ENCODE results near the gene SLC5A9. TPM values are rescaled to one million over a fixed set of nuclear protein-coding genes. Genes with fewer than 3 reads are reported as not detected.

The SLC5A9 gene
- total and polyA plus RNA-seq, 2 donors (not counting 1 experiment from before 2014, with no cell fraction given) = 0.07 TPM; not detected in 1

GRCh38 chr1:48228156-48228555 is 5.6 kb downstream of the SLC5A9 start:
- WGBS (ENCODE audit: insufficient coverage) = 92% methylated on average over 2 of the region's 5 CpGs
- ChIA-PET CTCF (interaction anchor here (0.8 kb wide), 1 partner anchor 23 kb away, joined by 3 read pairs; no protein-coding TSS in a partner anchor), POLR2A (no interaction called here)
- H3K27me3 ChIP-seq (replicated peaks in 1 of 4; ENCODE audit: control extremely low read depth in 1 of 4, control insufficient read depth in 3 of 4, insufficient read depth in 4 of 4, low read length in 3 of 4) = no peaks in the 10 kb centered on the region
- peaks cover 8% of the 10 kb centered on the region for H3K4me1 Mint-ChIP-seq
- peak overlapping the region; percentile 61 for H2AFZ ChIP-seq (ENCODE audit: insufficient read depth, low read depth, low read length, poor library complexity, severe bottlenecking)
- H3K27ac ChIP-seq (ENCODE audit: low read length in 2 of 2) = peak overlapping the region; percentile 58 to 70
- no peaks in the 10 kb centered on the region for H3K9me3 ChIP-seq (ENCODE audit: control extremely low read depth in 1 of 3, control insufficient read depth in 2 of 3, insufficient read depth in 1 of 3, low read length in 2 of 3)
- ATAC-seq (ENCODE audit: low read depth) = no peak
- no peak overlapping the region for H3K9ac ChIP-seq (ENCODE audit: low read length)
- H3K4me1 ChIP-seq (ENCODE audit: control insufficient read depth in 2 of 2, insufficient read depth in 2 of 2, low read length in 2 of 2) = peaks cover 17 to 20% of the 10 kb centered on the region in 2 donors
- no peaks in the 10 kb centered on the region for H4K20me1 ChIP-seq (ENCODE audit: control insufficient read depth, insufficient read depth, low read length, poor library complexity, severe bottlenecking)
- H3K79me2 ChIP-seq (ENCODE audit: control insufficient read depth, insufficient read depth, low read length) = no peaks in the 10 kb centered on the region
- TF ChIP-seq, protein P1, sequence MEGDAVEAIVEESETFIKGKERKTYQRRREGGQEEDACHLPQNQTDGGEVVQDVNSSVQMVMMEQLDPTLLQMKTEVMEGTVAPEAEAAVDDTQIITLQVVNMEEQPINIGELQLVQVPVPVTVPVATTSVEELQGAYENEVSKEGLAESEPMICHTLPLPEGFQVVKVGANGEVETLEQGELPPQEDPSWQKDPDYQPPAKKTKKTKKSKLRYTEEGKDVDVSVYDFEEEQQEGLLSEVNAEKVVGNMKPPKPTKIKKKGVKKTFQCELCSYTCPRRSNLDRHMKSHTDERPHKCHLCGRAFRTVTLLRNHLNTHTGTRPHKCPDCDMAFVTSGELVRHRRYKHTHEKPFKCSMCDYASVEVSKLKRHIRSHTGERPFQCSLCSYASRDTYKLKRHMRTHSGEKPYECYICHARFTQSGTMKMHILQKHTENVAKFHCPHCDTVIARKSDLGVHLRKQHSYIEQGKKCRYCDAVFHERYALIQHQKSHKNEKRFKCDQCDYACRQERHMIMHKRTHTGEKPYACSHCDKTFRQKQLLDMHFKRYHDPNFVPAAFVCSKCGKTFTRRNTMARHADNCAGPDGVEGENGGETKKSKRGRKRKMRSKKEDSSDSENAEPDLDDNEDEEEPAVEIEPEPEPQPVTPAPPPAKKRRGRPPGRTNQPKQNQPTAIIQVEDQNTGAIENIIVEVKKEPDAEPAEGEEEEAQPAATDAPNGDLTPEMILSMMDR (IDR thresholded peaks at IDR 0.05) = no peak
- no peak for TF ChIP-seq EZH2 (IDR thresholded peaks at IDR 0.05; ENCODE audit: borderline replicate concordance, insufficient read depth, low read depth, low read length, poor library complexity, severe bottlenecking)
- H3K4me2 ChIP-seq (replicated peaks; ENCODE audit: low read depth, low read length, poor library complexity, severe bottlenecking) = peak overlapping the region; percentile 30
- H3K9me3 Mint-ChIP-seq (ENCODE audit: insufficient read depth) = no peaks in the 10 kb centered on the region
- H3K4me3 ChIP-seq (ENCODE audit: control extremely low read depth in 1 of 5, extremely low read depth in 1 of 5, insufficient read depth in 1 of 5, low read depth in 2 of 5, low read length in 4 of 5) = no peak overlapping the region
- no peak overlapping the region for H3K4me3 Mint-ChIP-seq
- DNase-seq = no peak
- intact Hi-C loops (cut with micrococcal nuclease) = no loop called here
- H3K27me3 Mint-ChIP-seq = no peaks in the 10 kb centered on the region
- H3K27ac Mint-ChIP-seq = no peak overlapping the region
- no peaks in the 10 kb centered on the region for H3K36me3 ChIP-seq (replicated peaks in 1 of 2; ENCODE audit: control extremely low read depth in 1 of 2, control insufficient read depth in 1 of 2, extremely low read depth in 1 of 2, insufficient read depth in 2 of 2, low read length in 1 of 2)

DNA sequence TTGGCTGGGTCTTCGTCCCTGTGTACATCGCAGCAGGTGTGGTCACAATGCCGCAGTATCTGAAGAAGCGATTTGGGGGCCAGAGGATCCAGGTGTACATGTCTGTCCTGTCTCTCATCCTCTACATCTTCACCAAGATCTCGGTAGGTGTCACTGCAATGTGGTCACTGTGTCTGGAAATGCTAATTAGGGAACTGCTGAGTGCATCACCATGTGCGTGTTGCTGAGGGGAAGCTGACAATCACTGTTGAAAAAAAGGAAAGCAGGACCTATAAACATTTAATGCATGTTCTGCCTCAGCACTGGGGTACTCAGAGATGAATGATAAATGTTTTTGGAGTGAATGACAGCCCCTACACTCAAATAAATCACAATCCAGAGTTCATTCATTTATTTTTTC is 6.8 kb downstream of the SLC5A9 start:
- no peaks in the 10 kb centered on the region for H3K79me2 ChIP-seq (ENCODE audit: control insufficient read depth, insufficient read depth, low read length)
- H3K27ac ChIP-seq (ENCODE audit: low read length in 2 of 2) = no peak overlapping the region
- 61% methylated on average over 3 of the region's 6 CpGs for WGBS (ENCODE audit: insufficient coverage)
- no peak overlapping the region for H3K4me3 Mint-ChIP-seq
- H3K27me3 ChIP-seq (replicated peaks in 1 of 4; ENCODE audit: control extremely low read depth in 1 of 4, control insufficient read depth in 3 of 4, insufficient read depth in 4 of 4, low read length in 3 of 4) = no peaks in the 10 kb centered on the region
- no peak overlapping the region for H3K4me2 ChIP-seq (replicated peaks; ENCODE audit: low read depth, low read length, poor library complexity, severe bottlenecking)
- ChIA-PET CTCF (no interaction called here), POLR2A (no interaction called here)
- no peak overlapping the region for H3K9ac ChIP-seq (ENCODE audit: low read length)
- H3K4me1 ChIP-seq (ENCODE audit: control insufficient read depth in 2 of 2, insufficient read depth in 2 of 2, low read length in 2 of 2) = peaks cover 17 to 20% of the 10 kb centered on the region in 2 donors
- ATAC-seq (ENCODE audit: low read depth) (no peak), DNase-seq (no peak)
- intact Hi-C loops (cut with micrococcal nuclease) = no loop called here
- TF ChIP-seq EZH2 (IDR thresholded peaks at IDR 0.05; ENCODE audit: borderline replicate concordance, insufficient read depth, low read depth, low read length, poor library complexity, severe bottlenecking) = no peak
- TF ChIP-seq, protein P1 (IDR thresholded peaks at IDR 0.05) = no peak
- H3K27me3 Mint-ChIP-seq = no peaks in the 10 kb centered on the region
- H3K27ac Mint-ChIP-seq = no peak overlapping the region
- H3K4me1 Mint-ChIP-seq = peaks cover 8% of the 10 kb centered on the region
- no peaks in the 10 kb centered on the region for H3K9me3 Mint-ChIP-seq (ENCODE audit: insufficient read depth)
- no peaks in the 10 kb centered on the region for H4K20me1 ChIP-seq (ENCODE audit: control insufficient read depth, insufficient read depth, low read length, poor library complexity, severe bottlenecking)
- H3K36me3 ChIP-seq (replicated peaks in 1 of 2; ENCODE audit: control extremely low read depth in 1 of 2, control insufficient read depth in 1 of 2, extremely low read depth in 1 of 2, insufficient read depth in 2 of 2, low read length in 1 of 2) = no peaks in the 10 kb centered on the region
- no peak overlapping the region for H3K4me3 ChIP-seq (ENCODE audit: control extremely low read depth in 1 of 5, extremely low read depth in 1 of 5, insufficient read depth in 1 of 5, low read depth in 2 of 5, low read length in 4 of 5)
- no peaks in the 10 kb centered on the region for H3K9me3 ChIP-seq (ENCODE audit: control extremely low read depth in 1 of 3, control insufficient read depth in 2 of 3, insufficient read depth in 1 of 3, low read length in 2 of 3)
- no peak overlapping the region for H2AFZ ChIP-seq (ENCODE audit: insufficient read depth, low read depth, low read length, poor library complexity, severe bottlenecking)

Measured in B cell (primary cell).